Measurements from ENCODE around the gene MRPL12. TPM values are rescaled to one million over a fixed set of nuclear protein-coding genes. Genes with fewer than 3 reads are reported as not detected.

The MRPL12 gene
- total and polyA plus RNA-seq, 2 of the 8 experiments (the other 6 are each of a cell fraction or from before 2014, with no cell fraction given), result 120 to 141 TPM

GRCh38 chr17:81700353-81701287 lies 2.5 kb upstream of the MRPL12 start (continued):
- TF ChIP-seq SIN3A (conservative IDR thresholded peaks at IDR 0.05 in 1 of 2, IDR thresholded peaks at IDR 0.05 in 1 of 2; ENCODE audit: low read depth in 1 of 2, low read length in 2 of 2) (no peak), SP2 (IDR thresholded peaks at IDR 0.05; ENCODE audit: low read length) (no peak), NANOG (IDR thresholded peaks at IDR 0.05; ENCODE audit: insufficient read depth, low read depth, low read length, poor library complexity, severe bottlenecking) (no peak), KDM1A (IDR thresholded peaks at IDR 0.05; ENCODE audit: borderline replicate concordance, low read length) (no peak), ATF3 (IDR thresholded peaks at IDR 0.05; ENCODE audit: insufficient read depth, low read depth, low read length) (no peak)
